HG03045 (cell line): ENCODE results near the gene DOCK10.

Source experiments
- ATAC-seq: cut with Tn5 transposase; IDR thresholded peaks from one replicate; pipeline ENCODE4 v1.9.1; 2021; ENCODE audit warnings: mild to moderate bottlenecking, moderate library complexity; ENCODE audit not compliant: unreplicated experiment

The DOCK10 gene

GRCh38 chr2:224734949-224735348, 307.3 kb downstream of the DOCK10 start:
- no peak for ATAC-seq

- no peak for ATAC-seq
Measured at GRCh38 chr2:224731665-224732064, 310.6 kb downstream of the DOCK10 start.

DNA sequence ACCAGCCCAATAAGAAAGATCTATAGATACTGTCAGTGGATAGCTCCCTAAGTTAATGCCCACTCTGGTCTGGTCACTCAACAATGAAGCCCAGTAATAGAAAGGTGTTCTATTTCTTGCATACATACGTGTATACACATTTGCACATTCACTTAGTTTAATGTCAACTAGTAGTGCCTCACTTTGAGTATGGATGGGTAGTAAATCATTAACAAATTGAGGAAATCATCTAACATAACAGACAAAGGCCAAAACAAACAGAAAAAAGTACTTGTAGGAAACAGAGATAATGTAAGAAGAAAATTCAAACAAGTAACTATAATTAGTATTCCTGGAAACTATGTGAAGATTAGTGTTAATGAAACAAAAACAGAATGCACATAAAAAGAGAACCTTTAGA, 312.8 kb downstream of the DOCK10 start:
- no peak for ATAC-seq

- no peak for ATAC-seq
Measured at GRCh38 chr2:224724331-224724730, 317.9 kb downstream of the DOCK10 start.

- ATAC-seq, result no peak
Measured at GRCh38 chr2:224723586-224724217, 318.6 kb downstream of the DOCK10 start.

- no peak for ATAC-seq
Measured at GRCh38 chr2:224722770-224723169, 319.5 kb downstream of the DOCK10 start.

DNA sequence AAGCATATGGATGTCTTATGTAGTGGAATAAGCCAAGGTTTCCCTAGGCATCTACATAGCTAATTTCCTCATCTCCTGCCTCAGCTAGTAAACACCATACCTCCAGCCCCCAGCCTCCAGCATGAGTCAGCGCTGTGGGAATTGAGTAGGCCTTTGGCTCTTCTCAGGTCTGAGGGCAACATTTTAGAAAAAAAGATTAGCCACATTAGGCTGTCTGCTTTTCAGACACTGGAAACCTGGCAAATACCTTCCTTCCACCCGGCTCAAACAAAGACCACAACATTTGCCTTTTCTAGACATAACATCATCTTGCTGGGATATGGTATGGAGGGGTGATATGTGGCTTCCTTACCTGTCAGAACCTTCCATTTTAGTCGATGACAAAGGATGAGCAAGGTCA, 320.0 kb downstream of the DOCK10 start:
- ATAC-seq, result no peak

DNA sequence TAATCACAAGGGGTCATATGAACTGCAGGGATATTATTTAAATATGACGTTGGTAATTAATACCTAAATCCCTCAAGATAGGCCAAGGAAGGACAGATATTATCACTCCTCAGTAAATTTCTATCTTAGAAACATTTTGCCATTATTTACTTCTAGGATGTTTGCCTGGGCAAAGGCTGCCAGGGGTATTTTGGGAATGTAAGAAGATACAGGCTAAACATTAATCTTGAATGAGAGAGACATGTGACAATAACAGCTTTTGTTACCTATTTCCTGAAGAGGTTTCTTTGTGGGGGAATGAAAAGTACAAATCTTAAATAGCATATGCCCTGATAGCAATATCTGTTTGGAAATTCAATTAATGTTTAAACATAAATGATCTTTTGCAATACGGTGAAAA, 325.3 kb downstream of the DOCK10 start:
- ATAC-seq, result no peak

DNA sequence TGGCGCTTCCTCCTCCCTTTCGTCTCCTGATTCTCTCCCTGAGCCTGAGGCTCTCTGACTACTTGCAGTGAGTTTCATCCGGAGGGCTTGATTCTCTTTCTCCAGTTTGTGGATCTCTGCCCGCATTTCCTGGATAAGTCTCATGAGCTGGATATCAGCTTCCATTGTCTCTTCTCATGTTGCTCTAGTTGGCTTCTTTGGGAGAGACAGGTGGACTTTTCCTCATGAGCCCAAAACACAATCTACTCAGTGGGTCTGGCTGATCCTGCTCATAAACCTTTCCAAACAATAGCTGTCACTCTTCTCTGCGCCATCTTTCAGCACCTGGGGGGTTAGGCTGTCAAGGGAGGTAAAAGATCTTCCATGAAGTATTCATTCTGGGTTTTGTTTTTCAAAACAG, 326.1 kb downstream of the DOCK10 start, which contains the start of gene CCDC195:
Gene CCDC195 (minus strand): TSS at position 165 of the 400 bp plus-strand sequence. CDS start 0 bp downstream, at position 165.
- no peak for ATAC-seq
